ENCODE data around the gene IFT122. TPM values are rescaled to one million over a fixed set of nuclear protein-coding genes. Genes with fewer than 3 reads are reported as not detected.

Gene IFT122
- total RNA-seq, result 15.5 and 16.2 TPM in 2 replicates

GRCh38 chr3:129439817-129440617 lies at the start of gene IFT122, which contains the start of gene MBD4:
IFT122 (plus strand) TSS chr3:129440224; CDS start chr3:129440331, 107 bp downstream.
MBD4 (minus strand) TSS chr3:129439948; CDS start chr3:129439833, 115 bp downstream.

GRCh38 chr3:129428376-129429079 lies 11.5 kb upstream of the IFT122 start, which contains the start of gene EFCAB12:
EFCAB12 (minus strand) TSS chr3:129428636; CDS start chr3:129428488, 148 bp downstream.

GRCh38 chr3:129528589-129529100 lies 88.6 kb downstream of the IFT122 start, which contains the start of gene RHO:
RHO (plus strand) TSS chr3:129528639; CDS start chr3:129528734, 95 bp downstream.

GRCh38 chr3:129543156-129543790 lies 103.2 kb downstream of the IFT122 start, which contains the start of gene H1-8:
H1-8 (plus strand) TSS chr3:129543175; CDS start chr3:129543219, 44 bp downstream.

Other genes with a start within 250 kb of the IFT122 start
- gene COPG1, start 190.6 kb upstream of the IFT122 start, total RNA-seq, result 195 and 233 TPM in 2 replicates
- 24.4 and 31.2 TPM in 2 replicates for gene HMCES, start 161.4 kb upstream of the IFT122 start, total RNA-seq
- not detected in 2 replicates for gene EFCAB12, start 11.6 kb upstream of the IFT122 start, total RNA-seq
- 17.2 and 22.6 TPM in 2 replicates for gene MBD4, start 276 bp upstream of the IFT122 start, total RNA-seq
- gene RHO, start 88.4 kb downstream of the IFT122 start, total RNA-seq, result not detected in 2 replicates
- not detected in 2 replicates for gene H1-8, start 103.0 kb downstream of the IFT122 start, total RNA-seq
- 148 and 242 TPM in 2 replicates for gene PLXND1, start 166.5 kb downstream of the IFT122 start, total RNA-seq